DND-41 (cell line): ENCODE data around the gene SLC12A6.
"Not testable (repeated sequence)": the region's sequence is repeated elsewhere in the genome, so short reads cannot be mapped to it uniquely, and the experiment has no call there.

ENCODE experiments used
- ATAC-seq: fragments of 200-7000 bp; cut with Tn5 transposase; 3 replicates; pipeline ENCODE4 v1.9.1; 2021; ENCODE audit warnings: low read depth; ENCODE audit not compliant: insufficient read depth
- DNase-seq: peaks from one replicate; pipeline ENCODE4 v3.0.0-alpha.2; 2020
- H2AFZ ChIP-seq: 2 replicates; pipeline ENCODE4 v1.6.0; 2012; ENCODE audit warnings: low read depth, low read length
- H3K27ac ChIP-seq: 2 replicates; pipeline ENCODE4 v1.5.1; 2012; ENCODE audit warnings: low read length, inconsistent platforms
- H3K27me3 ChIP-seq: fragments of 200-600 bp; sonication (generic); 2 replicates; pipeline ENCODE4 v1.6.0; 2012; ENCODE audit warnings: low read length, mild to moderate bottlenecking, inconsistent platforms; ENCODE audit not compliant: insufficient read depth, poor library complexity
- H3K36me3 ChIP-seq: 2 replicates; pipeline ENCODE4 v1.5.1; 2012; ENCODE audit warnings: low read length, inconsistent platforms; ENCODE audit not compliant: insufficient read depth
- H3K4me1 ChIP-seq: 2 replicates; pipeline ENCODE4 v1.5.1; 2012; ENCODE audit warnings: mild to moderate bottlenecking, low read length; ENCODE audit not compliant: insufficient read depth
- H3K4me2 ChIP-seq: 2 replicates; pipeline ENCODE4 v1.6.0; 2012; ENCODE audit warnings: mild to moderate bottlenecking, moderate library complexity, low read length, inconsistent platforms; ENCODE audit not compliant: insufficient read depth
- H3K4me3 ChIP-seq, 2 experiments: fragments of 200-600 bp in 1 of 2; shearing (Covaris generic) in 1 of 2; 2 replicates each; pipeline ENCODE4 v1.5.1; 2012 to 2016; ENCODE audit warnings: inconsistent platforms in 2 of 2, low read length in 2 of 2, mild to moderate bottlenecking in 2 of 2, low read depth in 1 of 2, moderate library complexity in 1 of 2
- H3K79me2 ChIP-seq: 2 replicates; pipeline ENCODE4 v1.6.0; 2012; ENCODE audit warnings: low read length, inconsistent platforms; ENCODE audit not compliant: insufficient read depth
- H3K9ac ChIP-seq: 2 replicates; pipeline ENCODE4 v1.6.0; 2012; ENCODE audit warnings: low read depth, mild to moderate bottlenecking, inconsistent platforms, low read length, moderate library complexity
- H3K9me3 ChIP-seq: 2 replicates; pipeline ENCODE4 v1.5.1; 2012; ENCODE audit warnings: low read length, moderate library complexity, mild to moderate bottlenecking, inconsistent platforms; ENCODE audit not compliant: insufficient read depth, severe bottlenecking
- H4K20me1 ChIP-seq: 2 replicates; pipeline ENCODE4 v1.6.0; 2012; ENCODE audit warnings: low read length; ENCODE audit not compliant: insufficient read depth
- EZH2 ChIP-seq: IDR thresholded peaks from 3 replicates; pipeline ENCODE4 v1.6.1; 2012; ENCODE audit warnings: borderline replicate concordance, low read depth, mild to moderate bottlenecking, moderate library complexity, low read length, inconsistent platforms; ENCODE audit not compliant: severe bottlenecking
- TF ChIP-seq, protein P1 (sequence below): IDR thresholded peaks from 2 replicates; pipeline ENCODE4 v1.5.1; 2012; ENCODE audit warnings: borderline replicate concordance, low read length, moderate library complexity, mild to moderate bottlenecking; ENCODE audit not compliant: poor library complexity, severe bottlenecking; ENCODE audit errors: extremely low read depth

The SLC12A6 gene

DNA sequence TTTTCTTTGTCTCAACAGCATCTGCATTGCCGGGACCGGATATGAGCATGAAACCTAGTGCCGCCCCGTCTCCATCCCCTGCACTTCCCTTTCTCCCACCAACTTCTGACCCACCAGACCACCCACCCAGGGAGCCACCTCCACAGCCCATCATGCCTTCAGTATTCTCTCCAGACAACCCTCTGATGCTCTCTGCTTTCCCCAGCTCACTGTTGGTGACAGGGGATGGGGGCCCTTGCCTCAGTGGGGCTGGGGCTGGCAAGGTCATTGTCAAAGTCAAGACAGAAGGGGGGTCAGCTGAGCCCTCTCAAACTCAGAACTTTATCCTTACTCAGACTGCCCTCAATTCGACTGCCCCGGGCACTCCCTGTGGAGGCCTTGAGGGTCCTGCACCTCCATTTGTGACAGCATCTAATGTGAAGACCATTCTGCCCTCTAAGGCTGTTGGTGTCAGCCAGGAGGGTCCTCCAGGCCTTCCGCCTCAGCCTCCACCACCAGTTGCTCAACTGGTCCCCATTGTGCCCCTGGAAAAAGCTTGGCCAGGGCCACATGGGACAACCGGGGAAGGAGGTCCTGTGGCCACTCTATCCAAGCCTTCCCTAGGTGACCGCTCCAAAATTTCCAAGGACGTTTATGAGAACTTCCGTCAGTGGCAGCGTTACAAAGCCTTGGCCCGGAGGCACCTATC is 10.5 kb upstream of the SLC12A6 start:
- TF ChIP-seq, protein P1, sequence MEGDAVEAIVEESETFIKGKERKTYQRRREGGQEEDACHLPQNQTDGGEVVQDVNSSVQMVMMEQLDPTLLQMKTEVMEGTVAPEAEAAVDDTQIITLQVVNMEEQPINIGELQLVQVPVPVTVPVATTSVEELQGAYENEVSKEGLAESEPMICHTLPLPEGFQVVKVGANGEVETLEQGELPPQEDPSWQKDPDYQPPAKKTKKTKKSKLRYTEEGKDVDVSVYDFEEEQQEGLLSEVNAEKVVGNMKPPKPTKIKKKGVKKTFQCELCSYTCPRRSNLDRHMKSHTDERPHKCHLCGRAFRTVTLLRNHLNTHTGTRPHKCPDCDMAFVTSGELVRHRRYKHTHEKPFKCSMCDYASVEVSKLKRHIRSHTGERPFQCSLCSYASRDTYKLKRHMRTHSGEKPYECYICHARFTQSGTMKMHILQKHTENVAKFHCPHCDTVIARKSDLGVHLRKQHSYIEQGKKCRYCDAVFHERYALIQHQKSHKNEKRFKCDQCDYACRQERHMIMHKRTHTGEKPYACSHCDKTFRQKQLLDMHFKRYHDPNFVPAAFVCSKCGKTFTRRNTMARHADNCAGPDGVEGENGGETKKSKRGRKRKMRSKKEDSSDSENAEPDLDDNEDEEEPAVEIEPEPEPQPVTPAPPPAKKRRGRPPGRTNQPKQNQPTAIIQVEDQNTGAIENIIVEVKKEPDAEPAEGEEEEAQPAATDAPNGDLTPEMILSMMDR: no peak
- TF ChIP-seq EZH2: no peak
- Histone ChIP-seq H3K79me2 (no peaks in the 10 kb centered on the region), H3K4me3 (no peak overlapping the region), H2AFZ (no peak overlapping the region), H3K36me3 (no peaks in the 10 kb centered on the region), H3K27me3 (no peaks in the 10 kb centered on the region), H3K4me2 (no peak overlapping the region), H3K9me3 (no peaks in the 10 kb centered on the region), H3K27ac (no peak overlapping the region), H4K20me1 (no peaks in the 10 kb centered on the region), H3K4me1 (peaks cover 4% of the 10 kb centered on the region; the same call in 1 of the 2 replicates), H3K9ac (no peak overlapping the region)
- DNase-seq: no peak
- ATAC-seq: no peak

DNA sequence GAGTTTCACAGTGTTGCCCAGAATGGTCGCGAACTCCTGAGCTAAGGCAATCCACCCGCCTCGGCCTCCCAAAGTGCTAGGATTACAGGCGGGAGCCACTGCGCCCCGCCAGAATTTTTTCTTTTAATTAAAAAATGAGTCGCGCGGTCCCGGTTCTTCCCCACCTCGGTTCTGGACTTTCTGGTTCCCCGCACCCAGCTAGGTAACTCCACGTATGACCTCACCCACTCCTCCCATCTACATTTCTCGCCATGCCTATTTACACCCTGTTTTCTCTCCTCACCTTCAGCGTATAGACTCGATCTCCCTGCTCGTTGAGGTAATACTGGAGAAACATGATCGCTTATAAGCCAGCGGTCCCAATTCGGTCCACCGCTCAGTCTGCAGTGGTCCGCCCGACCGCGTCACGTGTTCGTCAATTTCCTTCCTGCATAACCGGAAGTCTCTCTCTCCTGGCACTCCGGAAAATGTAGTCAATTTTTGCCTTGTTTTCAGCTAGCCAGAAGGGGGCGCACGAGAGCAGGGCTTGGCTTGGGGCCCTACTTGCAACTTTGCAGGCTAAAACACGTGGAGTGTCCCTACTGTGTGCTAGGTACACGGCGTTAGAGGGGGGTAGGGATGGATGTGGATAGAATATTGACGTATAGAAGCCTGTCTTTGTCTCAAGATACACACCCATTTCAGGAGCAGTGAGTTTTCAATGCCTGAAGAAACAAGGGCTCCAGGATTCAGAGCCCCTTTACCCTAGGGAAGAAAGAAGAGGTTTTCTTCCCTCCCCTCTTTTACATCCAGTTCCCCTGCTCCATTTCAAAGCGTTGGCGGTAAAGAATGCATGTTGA is 5.4 kb upstream of the SLC12A6 start, which contains the start of the genes NOP10 and NUTM1:
Gene NOP10, minus strand, starts transcription at position 400 of the 839 bp plus-strand sequence. Its CDS starts 63 bp downstream, at position 337.
Gene NUTM1, plus strand, starts transcription at position 579 of the 839 bp plus-strand sequence. CDS start 382 bp downstream, outside the sequence.
- no peaks in the 10 kb centered on the region for H3K27me3 ChIP-seq
- TF ChIP-seq, protein P1: peak; percentile 96
- TF ChIP-seq EZH2: no peak
- H3K4me3 ChIP-seq: peak within 1 kb of the TSS; percentile 31 to 68; a peak in 3 of 4 replicates
- no peaks in the 10 kb centered on the region for H3K9me3 ChIP-seq
- peak within 1 kb of the TSS; percentile 57 for H3K9ac ChIP-seq
- H3K36me3 ChIP-seq: peaks cover 19% of the 10 kb centered on the region
- no peaks in the 10 kb centered on the region for H4K20me1 ChIP-seq
- ATAC-seq (peak; percentile 91), DNase-seq (peak; percentile 91)
- peak within 1 kb of the TSS; percentile 83 for H3K4me2 ChIP-seq
- peaks cover 24% of the 10 kb centered on the region for H3K79me2 ChIP-seq
- peak within 1 kb of the TSS; percentile 77 for H2AFZ ChIP-seq
- H3K4me1 ChIP-seq: peaks cover 25% of the 10 kb centered on the region
- peak within 1 kb of the TSS; percentile 86 for H3K27ac ChIP-seq

DNA sequence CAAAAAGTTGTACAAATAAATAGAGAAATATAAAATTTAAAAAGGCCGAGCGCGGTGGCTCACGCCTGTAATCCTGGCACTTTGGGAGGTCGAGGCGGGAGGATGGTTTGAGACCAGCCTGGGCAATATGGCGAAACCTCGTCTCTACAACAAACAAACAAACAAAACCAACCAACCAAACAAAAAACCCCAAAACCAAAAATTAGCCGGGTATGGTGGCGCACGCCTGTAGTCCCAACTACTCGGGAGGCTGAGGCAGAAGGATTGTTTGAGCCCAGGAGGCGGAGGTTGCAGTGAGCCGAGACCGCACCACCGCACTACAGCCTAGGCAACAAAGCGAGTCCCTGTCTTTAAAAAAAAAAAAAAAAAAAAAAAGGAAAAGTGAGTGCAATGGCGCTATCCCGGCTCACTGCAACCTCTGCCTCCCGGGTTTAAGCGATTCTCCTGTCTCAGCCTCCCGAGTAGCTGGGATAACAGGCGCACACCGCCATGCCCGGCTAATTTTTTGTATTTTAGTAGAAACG is 4.7 kb upstream of the SLC12A6 start:
- peak; percentile 39 for DNase-seq
- Histone ChIP-seq H3K36me3 (peaks cover 19% of the 10 kb centered on the region), H3K4me3 (peak overlapping the region; percentile 31 to 68; a peak in 3 of 4 replicates), H3K4me1 (peaks cover 25% of the 10 kb centered on the region), H2AFZ (peak overlapping the region; percentile 77; the same call in 1 of the 2 replicates), H3K27ac (peak overlapping the region; percentile 86), H3K79me2 (peaks cover 27% of the 10 kb centered on the region), H3K9ac (peak overlapping the region; percentile 57), H3K4me2 (peak overlapping the region; percentile 83)
- H3K9me3 ChIP-seq, ATAC-seq, H4K20me1 ChIP-seq, H3K27me3 ChIP-seq: not testable (repeated sequence)
